HCT116 (cell line): Measurements from ENCODE around the gene NRCAM. TPM values are rescaled to one million over a fixed set of nuclear protein-coding genes. Genes with fewer than 3 reads are reported as not detected.

ENCODE experiments used
- ATAC-seq: fragments of 200-7000 bp; cut with Tn5 transposase; 2 replicates; pipeline ENCODE4 v1.9.1; 2020; ENCODE audit warnings: mild to moderate bottlenecking, moderate library complexity
- BruUV-seq: library from RNA; stranded (reverse); fragments of 400-500 nt; replicated peaks from 2 replicates; lab custom pipeline; 2021; lab: Mats Ljungman, UMichigan
- CTCF ChIA-PET: fragments of 300-600 bp; sonication (Branson Sonifier 250); formaldehyde crosslinking; loops from one replicate; lab custom pipeline; 2021; ENCODE audit warnings: antibody characterized with exemption; lab: Charles Lee
- POLR2A ChIA-PET: fragments of 300-600, 350-600 bp; sonication (Branson Sonifier 250); formaldehyde crosslinking; loops from one replicate; lab custom pipeline; 2021; ENCODE audit warnings: antibody characterized with exemption; lab: Charles Lee
- RAD21 ChIA-PET, 2 experiments: fragments of 300-600 bp; sonication (Branson Sonifier 250); formaldehyde crosslinking; loops; one replicate each; lab custom pipeline; 2023; ENCODE audit warnings: low total read pairs in 2 of 2; ENCODE audit not compliant: uncharacterized antibody in 2 of 2, unreplicated experiment in 2 of 2, low non-redundant PET in 1 of 2; lab: Charles Lee
- DNase-seq: peaks from one replicate; pipeline ENCODE4 v3.0.0-alpha.2; 2010; ENCODE audit warnings: low read depth, low spot score
- H2AFZ ChIP-seq: fragments of 200-600 bp; shearing (Covaris generic), sonication (generic); 2 replicates; pipeline ENCODE4 v1.6.1; 2017; ENCODE audit warnings: low read depth, mixed run types, mixed read lengths, antibody characterized with exemption, low read length; ENCODE audit not compliant: poor library complexity, severe bottlenecking
- H3K27ac ChIP-seq: 2 replicates; pipeline ENCODE4 v1.5.1; 2012; ENCODE audit warnings: low read depth, low read length
- H3K27me3 ChIP-seq: fragments of 200-600 bp; sonication (generic); 2 replicates; pipeline ENCODE4 v1.6.1; 2016; ENCODE audit warnings: mixed run types, low read length, mixed read lengths; ENCODE audit not compliant: insufficient read depth
- H3K36me3 ChIP-seq, 2 experiments: fragments of 200-500 bp in 1 of 2; fragments of 200-600 bp in 1 of 2; sonication (Bioruptor generic) in 1 of 2; sonication (generic) in 1 of 2; 2 replicates each; pipeline versions ENCODE4 v1.5.1 to v1.6.1; 2014 to 2016; ENCODE audit warnings: low read length in 2 of 2, inconsistent platforms in 1 of 2, mixed read lengths in 1 of 2, mixed run types in 1 of 2; ENCODE audit not compliant: insufficient read depth in 2 of 2, control insufficient read depth in 1 of 2
- H3K4me1 ChIP-seq, 2 experiments: fragments of 200-600 bp in 1 of 2; sonication (generic) in 1 of 2; 2 replicates each; pipeline versions ENCODE4 v1.5.1 to v1.6.1; 2012 to 2017; ENCODE audit warnings: low read length in 2 of 2, inconsistent platforms in 1 of 2, mild to moderate bottlenecking in 1 of 2, mixed read lengths in 1 of 2, mixed run types in 1 of 2, moderate library complexity in 1 of 2; ENCODE audit not compliant: insufficient read depth in 2 of 2, control insufficient read depth in 1 of 2
- H3K4me2 ChIP-seq: fragments of 200-600 bp; sonication (generic); 2 replicates; pipeline ENCODE4 v1.6.1; 2017; ENCODE audit warnings: mixed run types, low read length, mixed read lengths
- H3K4me3 ChIP-seq, 2 experiments: fragments of 200-600 bp in 1 of 2; sonication (generic) in 1 of 2; replicated peaks in 1 of 2; 2 replicates each; pipeline ENCODE4 v1.5.1; 2011 to 2016; ENCODE audit warnings: low read length in 2 of 2, control low read depth in 1 of 2, low read depth in 1 of 2, mild to moderate bottlenecking in 1 of 2, mixed read lengths in 1 of 2, mixed run types in 1 of 2
- H3K79me2 ChIP-seq: fragments of 200-600 bp; sonication (generic); 2 replicates; pipeline ENCODE4 v1.6.1; 2017; ENCODE audit warnings: mild to moderate bottlenecking, mixed run types, low read length, moderate library complexity, mixed read lengths; ENCODE audit not compliant: insufficient read depth
- H3K9ac ChIP-seq: fragments of 200-600 bp; sonication (generic); 2 replicates; pipeline ENCODE4 v1.6.1; 2016; ENCODE audit warnings: low read length, mixed read lengths
- H3K9me2 ChIP-seq: fragments of 200-600 bp; sonication (generic), shearing (Covaris generic); 2 replicates; pipeline ENCODE4 v1.6.1; 2017; ENCODE audit warnings: mixed run types, mild to moderate bottlenecking, moderate library complexity; ENCODE audit not compliant: insufficient read depth
- H3K9me3 ChIP-seq, 2 experiments: fragments of 200-500 bp in 1 of 2; fragments of 200-600 bp in 1 of 2; sonication (Bioruptor generic) in 1 of 2; sonication (generic) in 1 of 2; 2 replicates each; pipeline ENCODE4 v1.6.1; 2014 to 2017; ENCODE audit warnings: low read length in 2 of 2, mixed read lengths in 2 of 2, inconsistent platforms in 1 of 2, low read depth in 1 of 2, mild to moderate bottlenecking in 1 of 2, mixed run types in 1 of 2, moderate library complexity in 1 of 2; ENCODE audit not compliant: control insufficient read depth in 1 of 2, insufficient read depth in 1 of 2
- H4K20me1 ChIP-seq: fragments of 200-600 bp; sonication (generic), shearing (Covaris generic); 2 replicates; pipeline ENCODE4 v1.6.1; 2017; ENCODE audit warnings: mixed run types, mild to moderate bottlenecking, moderate library complexity; ENCODE audit not compliant: insufficient read depth
- CBX3 ChIP-seq: IDR thresholded peaks from 2 replicates; pipeline ENCODE4 v1.6.1; 2012; ENCODE audit warnings: low read depth
- CEBPB ChIP-seq: IDR thresholded peaks from 2 replicates; pipeline ENCODE4 v1.6.1; 2012; ENCODE audit warnings: low read depth
- EGR1 ChIP-seq: IDR thresholded peaks from 2 replicates; pipeline ENCODE4 v1.6.1; 2012; ENCODE audit warnings: low read depth
- ELF1 ChIP-seq: IDR thresholded peaks from 2 replicates; pipeline ENCODE4 v1.6.1; 2012; ENCODE audit warnings: low read depth, borderline replicate concordance
- EZH2 ChIP-seq: fragments of 200-600 bp; sonication (generic); IDR thresholded peaks from 2 replicates; pipeline ENCODE4 v1.6.1; 2017; ENCODE audit warnings: antibody characterized with exemption, mixed run types
- EZH2phosphoT487 ChIP-seq: fragments of 200-600 bp; IDR thresholded peaks from 2 replicates; pipeline ENCODE4 v1.6.1; 2018; ENCODE audit warnings: antibody characterized with exemption, borderline replicate concordance
- FOSL1 ChIP-seq: IDR thresholded peaks from 2 replicates; pipeline ENCODE4 v1.6.1; 2012; ENCODE audit warnings: low read depth
- JUND ChIP-seq: IDR thresholded peaks from 2 replicates; pipeline ENCODE4 v1.6.1; 2012
- POLR2A ChIP-seq: IDR thresholded peaks from 2 replicates; pipeline ENCODE4 v1.7.0; 2011; ENCODE audit warnings: borderline replicate concordance; ENCODE audit not compliant: insufficient read depth, insufficient read length; ENCODE audit errors: extremely low read depth
- RAD21 ChIP-seq: IDR thresholded peaks from 2 replicates; pipeline ENCODE4 v1.6.1; 2012; ENCODE audit warnings: low read depth, mild to moderate bottlenecking
- SP1 ChIP-seq: IDR thresholded peaks from 2 replicates; pipeline ENCODE4 v1.6.1; 2012; ENCODE audit warnings: low read depth
- SRF ChIP-seq: IDR thresholded peaks from 2 replicates; pipeline ENCODE4 v1.6.1; 2012; ENCODE audit warnings: low read depth
- TCF7L2 ChIP-seq: IDR thresholded peaks from 2 replicates; pipeline ENCODE4 v1.7.0; 2011; ENCODE audit warnings: borderline replicate concordance, inconsistent platforms; ENCODE audit not compliant: insufficient read depth, insufficient read length; ENCODE audit errors: extremely low read depth
- YY1 ChIP-seq: IDR thresholded peaks from 2 replicates; pipeline ENCODE4 v1.6.1; 2011; ENCODE audit warnings: low read length, low read depth, moderate library complexity, mild to moderate bottlenecking; ENCODE audit not compliant: insufficient replicate concordance; ENCODE audit errors: extremely low read depth
- ZNF274 ChIP-seq: fragments of 200-500 bp; sonication (Bioruptor generic); IDR thresholded peaks from 2 replicates; pipeline ENCODE4 v1.6.1; 2014; ENCODE audit warnings: mild to moderate bottlenecking, low read depth, low read length, inconsistent platforms
- intact Hi-C: fragments of 100-400 bp; cut with micrococcal nuclease; formaldehyde crosslinking; loops from 2 replicates; pipeline ENCODE4 v1.10.0; 2022
- total RNA-seq: library from RNA; stranded (reverse); gene quantifications from one replicate; pipeline ENCODE4 v1.2.1, GENCODE V29; 2021; ENCODE audit not compliant: unreplicated experiment
- TF ChIP-seq, protein P1 (sequence below): IDR thresholded peaks from 2 replicates; pipeline ENCODE4 v1.6.1; 2012
- TF ChIP-seq, protein P2 (sequence below), 3 experiments: fragments of 200-600 bp in 1 of 3; sonication (generic) in 1 of 3; IDR thresholded peaks in 2 of 3; conservative IDR thresholded peaks in 1 of 3; 2 replicates each; pipeline ENCODE4 v1.5.1; 2012 to 2017; ENCODE audit warnings: low read depth in 2 of 3, low read length in 2 of 3, antibody characterized with exemption in 1 of 3, borderline replicate concordance in 1 of 3, control low read depth in 1 of 3, mild to moderate bottlenecking in 1 of 3, mixed read lengths in 1 of 3, mixed run types in 1 of 3, moderate library complexity in 1 of 3; ENCODE audit not compliant: insufficient read depth in 1 of 3
- TF ChIP-seq, protein P3 (sequence below): IDR thresholded peaks from 2 replicates; pipeline ENCODE4 v1.6.1; 2012
- TF ChIP-seq, protein P4 (sequence below): IDR thresholded peaks from 2 replicates; pipeline ENCODE4 v1.6.1; 2012; ENCODE audit warnings: low read depth

The NRCAM gene
- total RNA-seq, 1 experiment from 2014 or later, result 0.15 TPM

DNA sequence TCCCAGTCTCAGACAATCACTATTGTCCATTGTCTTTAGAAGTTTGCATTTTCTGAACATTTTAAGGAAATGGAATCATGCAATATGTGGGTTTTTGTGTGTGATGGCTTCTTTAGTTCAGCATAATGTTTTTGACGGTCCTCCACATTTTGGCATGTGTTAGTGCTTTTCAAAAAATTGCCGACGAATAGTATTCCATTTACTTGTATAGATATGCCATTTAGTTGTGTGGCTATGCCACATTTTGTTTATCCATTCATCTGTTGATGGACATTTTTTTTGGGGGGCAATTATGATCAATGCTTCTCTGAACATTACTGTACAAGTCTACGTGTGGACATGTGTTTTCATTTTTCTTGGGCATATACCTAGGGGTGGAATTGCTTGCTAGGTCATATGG is 314.1 kb downstream of the NRCAM start:
- DNase-seq (no peak), ATAC-seq (no peak)
- TF ChIP-seq, protein P1, sequence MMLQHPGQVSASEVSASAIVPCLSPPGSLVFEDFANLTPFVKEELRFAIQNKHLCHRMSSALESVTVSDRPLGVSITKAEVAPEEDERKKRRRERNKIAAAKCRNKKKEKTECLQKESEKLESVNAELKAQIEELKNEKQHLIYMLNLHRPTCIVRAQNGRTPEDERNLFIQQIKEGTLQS, result no peak
- TF ChIP-seq EZH2phosphoT487 (no peak), EZH2 (no peak), EGR1 (no peak), FOSL1 (no peak), SP1 (no peak), YY1 (no peak), POLR2A (no peak), ZNF274 (no peak), TCF7L2 (no peak), CBX3 (no peak), RAD21 (no peak), SRF (no peak), JUND (no peak), CEBPB (no peak), ELF1 (no peak)
- TF ChIP-seq, protein P2, sequence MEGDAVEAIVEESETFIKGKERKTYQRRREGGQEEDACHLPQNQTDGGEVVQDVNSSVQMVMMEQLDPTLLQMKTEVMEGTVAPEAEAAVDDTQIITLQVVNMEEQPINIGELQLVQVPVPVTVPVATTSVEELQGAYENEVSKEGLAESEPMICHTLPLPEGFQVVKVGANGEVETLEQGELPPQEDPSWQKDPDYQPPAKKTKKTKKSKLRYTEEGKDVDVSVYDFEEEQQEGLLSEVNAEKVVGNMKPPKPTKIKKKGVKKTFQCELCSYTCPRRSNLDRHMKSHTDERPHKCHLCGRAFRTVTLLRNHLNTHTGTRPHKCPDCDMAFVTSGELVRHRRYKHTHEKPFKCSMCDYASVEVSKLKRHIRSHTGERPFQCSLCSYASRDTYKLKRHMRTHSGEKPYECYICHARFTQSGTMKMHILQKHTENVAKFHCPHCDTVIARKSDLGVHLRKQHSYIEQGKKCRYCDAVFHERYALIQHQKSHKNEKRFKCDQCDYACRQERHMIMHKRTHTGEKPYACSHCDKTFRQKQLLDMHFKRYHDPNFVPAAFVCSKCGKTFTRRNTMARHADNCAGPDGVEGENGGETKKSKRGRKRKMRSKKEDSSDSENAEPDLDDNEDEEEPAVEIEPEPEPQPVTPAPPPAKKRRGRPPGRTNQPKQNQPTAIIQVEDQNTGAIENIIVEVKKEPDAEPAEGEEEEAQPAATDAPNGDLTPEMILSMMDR (IDR thresholded peaks at IDR 0.05 in 2 of 3, conservative IDR thresholded peaks at IDR 0.05 in 1 of 3; ENCODE audit: borderline replicate concordance in 1 of 3, insufficient read depth in 1 of 3, low read depth in 2 of 3, low read length in 2 of 3), result no peak
- TF ChIP-seq, protein P3, sequence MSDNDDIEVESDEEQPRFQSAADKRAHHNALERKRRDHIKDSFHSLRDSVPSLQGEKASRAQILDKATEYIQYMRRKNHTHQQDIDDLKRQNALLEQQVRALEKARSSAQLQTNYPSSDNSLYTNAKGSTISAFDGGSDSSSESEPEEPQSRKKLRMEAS, result no peak
- TF ChIP-seq, protein P4, sequence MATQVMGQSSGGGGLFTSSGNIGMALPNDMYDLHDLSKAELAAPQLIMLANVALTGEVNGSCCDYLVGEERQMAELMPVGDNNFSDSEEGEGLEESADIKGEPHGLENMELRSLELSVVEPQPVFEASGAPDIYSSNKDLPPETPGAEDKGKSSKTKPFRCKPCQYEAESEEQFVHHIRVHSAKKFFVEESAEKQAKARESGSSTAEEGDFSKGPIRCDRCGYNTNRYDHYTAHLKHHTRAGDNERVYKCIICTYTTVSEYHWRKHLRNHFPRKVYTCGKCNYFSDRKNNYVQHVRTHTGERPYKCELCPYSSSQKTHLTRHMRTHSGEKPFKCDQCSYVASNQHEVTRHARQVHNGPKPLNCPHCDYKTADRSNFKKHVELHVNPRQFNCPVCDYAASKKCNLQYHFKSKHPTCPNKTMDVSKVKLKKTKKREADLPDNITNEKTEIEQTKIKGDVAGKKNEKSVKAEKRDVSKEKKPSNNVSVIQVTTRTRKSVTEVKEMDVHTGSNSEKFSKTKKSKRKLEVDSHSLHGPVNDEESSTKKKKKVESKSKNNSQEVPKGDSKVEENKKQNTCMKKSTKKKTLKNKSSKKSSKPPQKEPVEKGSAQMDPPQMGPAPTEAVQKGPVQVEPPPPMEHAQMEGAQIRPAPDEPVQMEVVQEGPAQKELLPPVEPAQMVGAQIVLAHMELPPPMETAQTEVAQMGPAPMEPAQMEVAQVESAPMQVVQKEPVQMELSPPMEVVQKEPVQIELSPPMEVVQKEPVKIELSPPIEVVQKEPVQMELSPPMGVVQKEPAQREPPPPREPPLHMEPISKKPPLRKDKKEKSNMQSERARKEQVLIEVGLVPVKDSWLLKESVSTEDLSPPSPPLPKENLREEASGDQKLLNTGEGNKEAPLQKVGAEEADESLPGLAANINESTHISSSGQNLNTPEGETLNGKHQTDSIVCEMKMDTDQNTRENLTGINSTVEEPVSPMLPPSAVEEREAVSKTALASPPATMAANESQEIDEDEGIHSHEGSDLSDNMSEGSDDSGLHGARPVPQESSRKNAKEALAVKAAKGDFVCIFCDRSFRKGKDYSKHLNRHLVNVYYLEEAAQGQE, result no peak
- H3K9me2 ChIP-seq, result no peaks in the 10 kb centered on the region
- H3K9ac ChIP-seq, result no peak overlapping the region
- ChIA-PET POLR2A (no interaction called here), CTCF (no interaction called here), RAD21 (no interaction called here)
- no peaks in the 10 kb centered on the region for H3K27me3 ChIP-seq
- no peak overlapping the region for H3K4me3 ChIP-seq
- no peak overlapping the region for H3K4me2 ChIP-seq
- intact Hi-C loops, result no loop called here
- H3K36me3 ChIP-seq, result no peaks in the 10 kb centered on the region
- no peaks in the 10 kb centered on the region for H4K20me1 ChIP-seq
- BruUV-seq, result no TSS peak
- H3K79me2 ChIP-seq, result no peaks in the 10 kb centered on the region
- H3K9me3 ChIP-seq, result no peaks in the 10 kb centered on the region
- H2AFZ ChIP-seq, result no peak overlapping the region
- H3K27ac ChIP-seq, result no peak overlapping the region
- peaks cover 0 to 3% of the 10 kb centered on the region in 2 experiments; a peak in 1 of 4 replicates for H3K4me1 ChIP-seq
